Endothelial cell of umbilical vein (primary cell): ENCODE results near the gene DYNC1LI1.

Experiments used
- CTCF ChIP-seq, 2 donors: IDR thresholded peaks; 1 replicate in 1 of 2; 2 replicates in 1 of 2; pipeline ENCODE4 v1.5.1; 2011; ENCODE audit warnings: low read length in 2 of 2, mild to moderate bottlenecking in 2 of 2, moderate library complexity in 2 of 2, control low read depth in 1 of 2, inconsistent platforms in 1 of 2, low read depth in 1 of 2; ENCODE audit not compliant: insufficient read depth in 1 of 2; ENCODE audit errors: extremely low read depth in 1 of 2
- EZH2 ChIP-seq: IDR thresholded peaks from 2 replicates; pipeline ENCODE4 v1.6.1; 2012; ENCODE audit warnings: borderline replicate concordance, low read depth, mild to moderate bottlenecking, moderate library complexity, low read length, inconsistent platforms; ENCODE audit not compliant: severe bottlenecking
- MAX ChIP-seq: IDR thresholded peaks from 2 replicates; pipeline ENCODE4 v1.6.1; 2011; ENCODE audit not compliant: insufficient read depth, insufficient read length
- POLR2A ChIP-seq: IDR thresholded peaks from 2 replicates; pipeline ENCODE4 v1.6.1; 2012; ENCODE audit warnings: low read depth, mild to moderate bottlenecking, control low read depth, low read length
- POLR2AphosphoS5 ChIP-seq: IDR thresholded peaks from 2 replicates; pipeline ENCODE4 v1.6.1; 2012; ENCODE audit warnings: low read depth, mild to moderate bottlenecking, control low read depth, low read length, moderate library complexity; ENCODE audit not compliant: insufficient read depth

GRCh38 chr3:32577581-32578556 is 7.2 kb upstream of the DYNC1LI1 start:
- TF ChIP-seq POLR2A, result no peak
- no peak for TF ChIP-seq POLR2AphosphoS5
- TF ChIP-seq CTCF (IDR thresholded peaks at IDR 0.05; ENCODE audit: extremely low read depth in 1 of 2, insufficient read depth in 1 of 2, low read depth in 1 of 2, low read length in 2 of 2), result no peak
- no peak for TF ChIP-seq EZH2
- TF ChIP-seq MAX, result no peak
